Left lobe of liver (tissue), 2 donors: Measurements from ENCODE around the gene ZNF763. TPM values are rescaled to one million over a fixed set of nuclear protein-coding genes. Genes with fewer than 3 reads are reported as not detected.
A peak's percentile ranks its signal among the peaks of the same experiment; 100 is the strongest.
"Not testable (repeated sequence)": the region's sequence is repeated elsewhere in the genome, so short reads cannot be mapped to it uniquely, and the experiment has no call there.

Experiments
- ATAC-seq: fragments of 200-7000 bp; cut with Tn5 transposase; one replicate; pipeline ENCODE4 v1.9.1; 2020; ENCODE audit warnings: mild to moderate bottlenecking, moderate library complexity
- DNase-seq: peaks from one replicate; pipeline ENCODE4 v3.0.0-alpha.2; 2020; ENCODE audit warnings: low spot score
- total RNA-seq: library from RNA; stranded (reverse); gene quantifications from one replicate; pipeline ENCODE4 v1.2.1, GENCODE V29; 2021
- donor health status: DM: no; HTN: no; CAD: no; lungs with moderate emphysema.
- donor health status: DM: no; HTN: yes; CAD: no.

ZNF763 gene
- 0.25 TPM for total RNA-seq

GRCh38 chr19:11964858-11965645 is at the start of gene ZNF763:
Gene ZNF763 (plus strand): TSS chr19:11965040. CDS start chr19:11965209, 169 bp downstream.
- DNase-seq (peak; percentile 82), ATAC-seq (peak; percentile 92)

- no peak for ATAC-seq
- DNase-seq = no peak
Measured at GRCh38 chr19:11921852-11922495, 42.9 kb upstream of the ZNF763 start.

- DNase-seq (peak; percentile 96), ATAC-seq (peak; percentile 93)
Measured at GRCh38 chr19:11924886-11925650, 39.8 kb upstream of the ZNF763 start, which contains the start of gene ZNF700. Gene ZNF700 (plus strand): TSS chr19:11925107. CDS start chr19:11925211, 104 bp downstream.

GRCh38 chr19:11925651-11926187 is 39.1 kb upstream of the ZNF763 start:
- ATAC-seq = peak; percentile 5
- DNase-seq = not testable (repeated sequence)

- ATAC-seq (no peak), DNase-seq (no peak)
Measured at GRCh38 chr19:11927227-11927626, 37.6 kb upstream of the ZNF763 start.

- ATAC-seq (no peak), DNase-seq (no peak)
Measured at GRCh38 chr19:11931051-11931450, 33.8 kb upstream of the ZNF763 start.

- ATAC-seq (no peak), DNase-seq (no peak)
Measured at GRCh38 chr19:11931513-11931912, 33.3 kb upstream of the ZNF763 start.

- not testable (repeated sequence) for DNase-seq, ATAC-seq
Measured at GRCh38 chr19:11935829-11936228, 29.0 kb upstream of the ZNF763 start.

GRCh38 chr19:11938383-11938782 is 26.5 kb upstream of the ZNF763 start:
- not testable (repeated sequence) for ATAC-seq, DNase-seq

GRCh38 chr19:11941361-11941887 is 23.4 kb upstream of the ZNF763 start:
- ATAC-seq, DNase-seq: not testable (repeated sequence)

GRCh38 chr19:11942008-11942842 is 22.6 kb upstream of the ZNF763 start:
- ATAC-seq = no peak
- no peak for DNase-seq

- DNase-seq (no peak), ATAC-seq (no peak)
Measured at GRCh38 chr19:11942843-11943108, 22.1 kb upstream of the ZNF763 start.

- no peak for DNase-seq
- ATAC-seq = no peak
Measured at GRCh38 chr19:11944656-11945055, 20.2 kb upstream of the ZNF763 start.

- DNase-seq = no peak
- no peak for ATAC-seq
Measured at GRCh38 chr19:11948646-11949045, 16.2 kb upstream of the ZNF763 start.

GRCh38 chr19:11949201-11949600 is 15.6 kb upstream of the ZNF763 start:
- no peak for ATAC-seq

GRCh38 chr19:11949614-11950080 is 15.2 kb upstream of the ZNF763 start:
- not testable (repeated sequence) for ATAC-seq, DNase-seq

More at GRCh38 chr19:11949201-11949600, 15.6 kb upstream of the ZNF763 start:
- DNase-seq = no peak

- no peak for ATAC-seq
- DNase-seq = no peak
Measured at GRCh38 chr19:11950312-11950711, 14.5 kb upstream of the ZNF763 start.

- DNase-seq (peak; percentile 55), ATAC-seq (peak; percentile 57)
Measured at GRCh38 chr19:11963566-11964355, 1.1 kb upstream of the ZNF763 start.

- DNase-seq = no peak
Measured at GRCh38 chr19:11964496-11964857, 363 bp upstream of the ZNF763 start.

More at GRCh38 chr19:11964496-11964857, 363 bp upstream of the ZNF763 start:
- ATAC-seq = peak; percentile 53
